ENCODE results near the gene ADGRV1.

ADGRV1 gene

DNA sequence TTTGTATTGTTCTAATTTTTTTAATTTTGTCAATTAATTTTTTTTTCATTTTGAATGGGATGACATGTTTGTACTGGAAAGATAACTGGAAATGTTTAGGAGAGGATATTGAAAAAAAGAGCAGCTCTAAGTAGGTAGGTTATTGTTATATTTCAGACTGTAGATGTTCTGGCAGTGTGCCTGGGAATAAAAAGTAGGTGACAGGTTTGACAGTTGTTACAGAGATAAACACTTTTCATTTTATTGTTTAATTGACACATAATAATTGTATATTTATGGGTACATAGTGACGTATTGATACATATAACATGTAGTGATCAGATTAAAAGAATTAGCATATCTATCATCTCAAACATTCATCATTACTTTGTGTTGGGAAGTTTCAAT is 545.5 kb downstream of the ADGRV1 start:
- no peak for DNase-seq (ENCODE audit: low spot score)
- in situ Hi-C loops (cut with MboI; ENCODE audit: low pct_unique_long_range_greater_than_20kb, low sequenced_read_pairs, unreplicated experiment), result loop anchor here (10.0 kb wide), 2 partner anchors 111 to 281 kb away; partner anchors contain the start of gene ARRDC3
- TF ChIP-seq, protein P1, sequence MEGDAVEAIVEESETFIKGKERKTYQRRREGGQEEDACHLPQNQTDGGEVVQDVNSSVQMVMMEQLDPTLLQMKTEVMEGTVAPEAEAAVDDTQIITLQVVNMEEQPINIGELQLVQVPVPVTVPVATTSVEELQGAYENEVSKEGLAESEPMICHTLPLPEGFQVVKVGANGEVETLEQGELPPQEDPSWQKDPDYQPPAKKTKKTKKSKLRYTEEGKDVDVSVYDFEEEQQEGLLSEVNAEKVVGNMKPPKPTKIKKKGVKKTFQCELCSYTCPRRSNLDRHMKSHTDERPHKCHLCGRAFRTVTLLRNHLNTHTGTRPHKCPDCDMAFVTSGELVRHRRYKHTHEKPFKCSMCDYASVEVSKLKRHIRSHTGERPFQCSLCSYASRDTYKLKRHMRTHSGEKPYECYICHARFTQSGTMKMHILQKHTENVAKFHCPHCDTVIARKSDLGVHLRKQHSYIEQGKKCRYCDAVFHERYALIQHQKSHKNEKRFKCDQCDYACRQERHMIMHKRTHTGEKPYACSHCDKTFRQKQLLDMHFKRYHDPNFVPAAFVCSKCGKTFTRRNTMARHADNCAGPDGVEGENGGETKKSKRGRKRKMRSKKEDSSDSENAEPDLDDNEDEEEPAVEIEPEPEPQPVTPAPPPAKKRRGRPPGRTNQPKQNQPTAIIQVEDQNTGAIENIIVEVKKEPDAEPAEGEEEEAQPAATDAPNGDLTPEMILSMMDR (IDR thresholded peaks at IDR 0.05; ENCODE audit: extremely low read depth, insufficient read depth, missing control alignments), result no peak

DNA sequence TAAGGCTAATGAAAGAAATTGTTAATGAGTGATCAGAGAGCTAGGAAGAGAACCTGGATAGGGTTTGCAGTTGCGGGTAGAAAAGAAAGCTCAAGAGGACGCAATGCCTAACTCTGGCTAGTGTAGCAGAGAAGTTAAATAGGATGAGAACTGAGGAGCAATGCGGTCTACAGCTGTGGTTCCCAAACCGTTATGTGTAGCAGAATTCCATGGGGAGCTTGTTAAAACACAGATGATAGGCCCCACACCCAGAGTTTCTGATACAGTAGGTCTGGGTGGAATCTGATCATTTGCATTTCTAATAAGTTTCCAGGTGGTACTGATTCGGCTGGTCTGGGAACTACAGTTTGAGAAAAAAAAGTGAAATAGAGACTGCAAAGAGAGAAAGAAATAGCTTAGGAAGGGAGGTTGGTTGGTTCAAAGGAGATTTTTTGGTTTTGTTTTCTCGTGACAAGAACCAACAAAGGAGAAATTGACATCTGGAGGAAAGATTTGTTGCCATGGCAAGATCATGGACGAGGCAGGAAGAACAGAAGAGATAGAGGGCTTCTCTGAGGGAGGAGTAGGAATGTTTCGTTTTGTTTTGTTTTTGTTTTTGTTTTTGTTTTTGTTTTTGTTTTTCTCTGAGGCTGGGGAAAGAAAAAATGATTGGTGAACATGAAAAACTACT is 548.4 kb downstream of the ADGRV1 start:
- TF ChIP-seq, protein P1 (IDR thresholded peaks at IDR 0.05; ENCODE audit: extremely low read depth, insufficient read depth, missing control alignments), result no peak
- in situ Hi-C loops (cut with MboI; ENCODE audit: low pct_unique_long_range_greater_than_20kb, low sequenced_read_pairs, unreplicated experiment), result loop anchor here (10.0 kb wide), 2 partner anchors 108 to 278 kb away; partner anchors contain the start of gene ARRDC3
- DNase-seq (ENCODE audit: low spot score), result no peak

DNA sequence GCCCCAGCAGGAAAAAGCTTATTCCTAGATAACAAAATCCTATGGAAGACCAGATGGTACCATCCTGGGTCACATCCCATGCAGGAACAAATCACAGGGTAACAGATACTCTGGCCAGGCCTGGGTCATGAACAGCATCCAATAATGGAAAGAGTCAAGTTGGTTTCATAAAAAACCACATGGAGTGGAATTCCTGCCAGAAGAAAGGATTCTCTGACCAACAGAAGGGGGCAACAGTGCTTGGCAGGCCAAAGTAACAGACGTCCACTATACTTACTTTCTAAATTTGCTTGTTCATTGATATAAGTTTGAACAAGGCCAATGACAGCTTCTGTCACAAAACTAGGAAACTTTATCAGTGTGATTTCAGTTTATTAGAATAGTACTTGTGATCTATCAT is 551.0 kb downstream of the ADGRV1 start:
- TF ChIP-seq, protein P1 (IDR thresholded peaks at IDR 0.05; ENCODE audit: extremely low read depth, insufficient read depth, missing control alignments), result no peak
- in situ Hi-C loops (cut with MboI; ENCODE audit: low pct_unique_long_range_greater_than_20kb, low sequenced_read_pairs, unreplicated experiment), result loop anchor here (10.0 kb wide), 2 partner anchors 105 to 275 kb away; partner anchors contain the start of gene ARRDC3
- no peak for DNase-seq (ENCODE audit: low spot score)

DNA sequence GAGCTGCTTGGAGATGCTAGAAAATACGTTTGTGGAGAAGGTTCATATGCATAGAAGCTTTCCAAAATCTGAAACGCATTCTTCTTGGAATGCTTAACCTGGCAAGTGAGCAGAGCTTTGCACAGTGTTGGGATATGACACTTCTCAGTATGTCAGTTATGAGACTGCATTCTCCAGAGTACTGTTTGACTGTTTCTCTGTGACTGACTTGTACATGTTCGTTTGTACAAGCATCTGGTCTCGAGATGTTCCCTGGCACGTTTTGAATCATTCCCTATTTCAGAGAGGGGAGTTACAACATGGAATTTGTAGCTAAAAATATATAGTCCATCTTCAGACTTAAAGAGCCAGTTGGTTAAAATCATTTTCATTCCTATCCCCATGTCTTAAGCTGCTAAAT is 552.1 kb downstream of the ADGRV1 start:
- DNase-seq (ENCODE audit: low spot score), result no peak
- TF ChIP-seq, protein P1 (IDR thresholded peaks at IDR 0.05; ENCODE audit: extremely low read depth, insufficient read depth, missing control alignments), result no peak
- in situ Hi-C loops (cut with MboI; ENCODE audit: low pct_unique_long_range_greater_than_20kb, low sequenced_read_pairs, unreplicated experiment), result no loop called here

DNA sequence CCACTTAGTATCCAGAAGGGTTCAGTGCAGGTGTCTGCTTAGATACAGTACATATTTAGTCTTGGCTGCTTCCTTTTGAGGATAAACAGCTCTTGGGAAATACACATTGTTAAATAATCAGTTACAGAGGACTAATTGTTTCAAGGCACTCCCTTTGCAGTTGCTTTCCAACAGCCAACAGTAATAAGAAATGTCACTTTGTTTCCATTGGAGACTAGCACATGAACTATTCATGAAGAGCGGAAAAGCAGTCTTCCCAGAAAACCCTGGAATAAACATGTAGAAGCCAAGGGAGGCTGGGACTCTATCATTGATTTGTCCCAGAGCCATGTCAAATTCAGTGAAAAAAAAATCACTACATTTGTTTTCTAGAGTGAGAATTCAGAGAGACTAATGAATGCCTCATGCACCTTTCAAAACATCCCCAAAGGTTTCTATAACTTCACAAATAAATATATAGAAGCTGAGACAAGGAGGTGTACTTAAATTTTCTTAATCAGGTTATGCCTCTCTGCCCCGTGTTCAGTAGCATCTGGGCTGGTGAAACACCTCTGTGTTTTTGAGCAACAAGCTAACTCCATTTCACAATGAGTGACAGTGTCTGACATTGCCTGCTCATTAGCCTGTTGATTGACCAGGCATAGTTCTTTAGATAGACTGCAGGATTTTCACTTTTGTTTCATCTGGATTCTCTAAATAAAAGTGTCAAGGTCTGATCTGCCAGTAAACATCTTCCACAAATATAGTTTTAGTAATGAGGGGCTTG is 553.1 kb downstream of the ADGRV1 start:
- in situ Hi-C loops (cut with MboI; ENCODE audit: low pct_unique_long_range_greater_than_20kb, low sequenced_read_pairs, unreplicated experiment), result no loop called here
- DNase-seq (ENCODE audit: low spot score), result no peak
- TF ChIP-seq, protein P1 (IDR thresholded peaks at IDR 0.05; ENCODE audit: extremely low read depth, insufficient read depth, missing control alignments), result no peak

DNA sequence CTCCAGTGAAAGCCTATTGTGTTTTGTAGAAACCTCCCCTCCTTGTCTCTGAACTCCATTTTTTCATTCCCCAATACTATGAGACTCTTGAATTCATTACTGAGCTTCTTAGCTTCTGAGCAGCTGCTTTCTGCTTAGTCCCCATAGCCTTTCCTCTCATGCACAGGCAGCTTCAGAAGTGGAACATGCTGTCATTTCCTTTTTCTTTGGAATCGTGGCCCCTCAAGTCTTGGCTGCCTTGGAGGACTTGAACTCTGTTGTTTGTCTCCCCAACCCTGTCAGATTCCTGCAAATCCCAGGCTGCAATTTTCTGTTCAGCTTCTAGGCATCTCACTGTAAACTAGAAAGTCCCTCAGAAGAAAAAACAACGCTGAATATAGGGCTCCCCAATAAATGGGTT is 556.1 kb downstream of the ADGRV1 start:
- in situ Hi-C loops (cut with MboI; ENCODE audit: low pct_unique_long_range_greater_than_20kb, low sequenced_read_pairs, unreplicated experiment), result no loop called here
- no peak for DNase-seq (ENCODE audit: low spot score)
- TF ChIP-seq, protein P1 (IDR thresholded peaks at IDR 0.05; ENCODE audit: extremely low read depth, insufficient read depth, missing control alignments), result no peak
